C4-2B (cell line): ENCODE results near the gene TIMD4.

Experiments
- ZFX ChIP-seq: fragments of 450-650 bp; IDR thresholded peaks from 2 replicates; pipeline ENCODE4 v1.6.1; 2017
- TF ChIP-seq, protein P1 (sequence below): fragments of 450-650 bp; conservative IDR thresholded peaks from 2 replicates; pipeline ENCODE4 v1.5.1; 2017; ENCODE audit warnings: mild to moderate bottlenecking

DNA sequence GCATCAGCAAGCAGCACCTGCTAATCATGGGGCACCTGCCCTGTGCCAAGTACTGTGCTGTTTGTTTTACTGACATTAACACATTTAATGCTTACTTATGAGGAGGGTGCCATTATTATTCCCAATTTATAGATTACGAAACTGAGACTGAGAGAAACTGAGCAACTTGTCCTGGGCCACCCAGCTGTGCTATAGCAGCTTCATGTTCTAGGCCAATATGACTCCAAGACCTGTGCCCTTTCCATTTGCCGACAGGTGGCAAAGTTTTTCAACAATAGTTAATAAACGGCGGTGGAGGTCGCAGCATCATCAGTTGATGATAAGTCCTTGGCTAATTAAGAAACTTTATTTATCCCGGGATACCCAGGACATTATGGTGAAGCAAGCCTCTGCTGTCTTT, 55.4 kb downstream of the TIMD4 start:
- TF ChIP-seq, protein P1, sequence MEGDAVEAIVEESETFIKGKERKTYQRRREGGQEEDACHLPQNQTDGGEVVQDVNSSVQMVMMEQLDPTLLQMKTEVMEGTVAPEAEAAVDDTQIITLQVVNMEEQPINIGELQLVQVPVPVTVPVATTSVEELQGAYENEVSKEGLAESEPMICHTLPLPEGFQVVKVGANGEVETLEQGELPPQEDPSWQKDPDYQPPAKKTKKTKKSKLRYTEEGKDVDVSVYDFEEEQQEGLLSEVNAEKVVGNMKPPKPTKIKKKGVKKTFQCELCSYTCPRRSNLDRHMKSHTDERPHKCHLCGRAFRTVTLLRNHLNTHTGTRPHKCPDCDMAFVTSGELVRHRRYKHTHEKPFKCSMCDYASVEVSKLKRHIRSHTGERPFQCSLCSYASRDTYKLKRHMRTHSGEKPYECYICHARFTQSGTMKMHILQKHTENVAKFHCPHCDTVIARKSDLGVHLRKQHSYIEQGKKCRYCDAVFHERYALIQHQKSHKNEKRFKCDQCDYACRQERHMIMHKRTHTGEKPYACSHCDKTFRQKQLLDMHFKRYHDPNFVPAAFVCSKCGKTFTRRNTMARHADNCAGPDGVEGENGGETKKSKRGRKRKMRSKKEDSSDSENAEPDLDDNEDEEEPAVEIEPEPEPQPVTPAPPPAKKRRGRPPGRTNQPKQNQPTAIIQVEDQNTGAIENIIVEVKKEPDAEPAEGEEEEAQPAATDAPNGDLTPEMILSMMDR, result peak; percentile 25
- no peak for TF ChIP-seq ZFX
